Activated naive CD4-positive, alpha-beta T cell treated with anti-CD3 and anti-CD28 coated beads for 36 hours (primary cell): ENCODE results near the gene SKIC2. TPM values are rescaled to one million over a fixed set of nuclear protein-coding genes. Genes with fewer than 3 reads are reported as not detected.
"Not testable (repeated sequence)": the region's sequence is repeated elsewhere in the genome, so short reads cannot be mapped to it uniquely, and the experiment has no call there.

ENCODE experiments used
- CTCF ChIA-PET: fragments of 350-600 bp; sonication (Branson Sonifier 250); formaldehyde crosslinking; loops from one replicate; lab custom pipeline; 2021; ENCODE audit warnings: antibody characterized with exemption; lab: Charles Lee
- DNase-seq: peaks from one replicate; pipeline ENCODE4 v3.0.0-alpha.2; 2020
- H3K27ac Mint-ChIP-seq: one replicate; pipeline ENCODE4 v1.8.0; 2021; ENCODE audit warnings: mild to moderate bottlenecking, mixed read lengths
- H3K27me3 Mint-ChIP-seq: one replicate; pipeline ENCODE4 v1.8.0; 2021; ENCODE audit warnings: low read depth, mixed read lengths
- H3K36me3 Mint-ChIP-seq: one replicate; pipeline ENCODE4 v1.8.0; 2021; ENCODE audit warnings: low read depth, mixed read lengths
- H3K4me1 Mint-ChIP-seq: one replicate; pipeline ENCODE4 v1.8.0; 2021; ENCODE audit warnings: low read depth, mixed read lengths
- H3K4me3 Mint-ChIP-seq: one replicate; pipeline ENCODE4 v1.8.0; 2021; ENCODE audit warnings: mild to moderate bottlenecking, moderate library complexity, mixed read lengths
- H3K9me3 Mint-ChIP-seq: one replicate; pipeline ENCODE4 v1.8.0; 2021; ENCODE audit warnings: mixed read lengths
- intact Hi-C: fragments of 100-400 bp; cut with micrococcal nuclease; formaldehyde crosslinking; loops from one replicate; pipeline ENCODE4 v1.15.1; 2023
- total RNA-seq, 2 experiments: library from RNA; stranded (reverse); gene quantifications; one replicate each; pipeline ENCODE4 v1.2.3, GENCODE V29; 2021

SKIC2 gene
- total RNA-seq, 2 experiments from 2014 or later = 93.6 to 101 TPM

DNA sequence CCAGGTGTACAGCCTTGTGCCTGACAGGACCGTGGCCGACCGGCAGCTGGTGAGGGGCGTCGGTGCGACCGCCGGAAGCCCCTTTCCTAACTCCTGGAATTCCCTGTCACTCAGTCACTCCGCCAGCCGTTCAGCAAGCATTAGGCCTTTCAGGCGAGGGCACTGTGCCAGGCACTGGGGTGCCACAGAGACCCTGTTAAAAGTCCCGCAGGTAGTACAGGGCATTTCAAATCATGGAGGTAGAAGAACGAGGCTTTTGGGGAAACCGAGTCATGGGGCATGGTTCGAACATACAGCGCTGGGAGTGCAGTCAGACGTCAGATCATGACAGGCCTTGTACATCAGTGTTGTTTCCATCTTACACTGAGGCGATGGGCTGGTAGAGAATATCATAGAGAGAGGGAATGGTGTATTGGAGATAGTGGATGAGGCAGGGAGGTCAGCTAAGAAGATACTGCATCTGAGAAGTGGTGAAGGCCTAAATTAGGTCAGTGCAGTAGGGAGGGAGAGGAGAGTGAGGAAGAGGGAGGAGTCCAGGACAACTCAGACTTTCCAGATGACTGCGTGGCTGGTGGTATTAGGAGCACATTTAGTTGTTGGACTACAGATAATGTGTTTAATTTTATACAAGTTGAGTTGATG lies 13.9 kb downstream of the SKIC2 start:
- H3K36me3 Mint-ChIP-seq = peaks cover 17% of the 10 kb centered on the region

DNA sequence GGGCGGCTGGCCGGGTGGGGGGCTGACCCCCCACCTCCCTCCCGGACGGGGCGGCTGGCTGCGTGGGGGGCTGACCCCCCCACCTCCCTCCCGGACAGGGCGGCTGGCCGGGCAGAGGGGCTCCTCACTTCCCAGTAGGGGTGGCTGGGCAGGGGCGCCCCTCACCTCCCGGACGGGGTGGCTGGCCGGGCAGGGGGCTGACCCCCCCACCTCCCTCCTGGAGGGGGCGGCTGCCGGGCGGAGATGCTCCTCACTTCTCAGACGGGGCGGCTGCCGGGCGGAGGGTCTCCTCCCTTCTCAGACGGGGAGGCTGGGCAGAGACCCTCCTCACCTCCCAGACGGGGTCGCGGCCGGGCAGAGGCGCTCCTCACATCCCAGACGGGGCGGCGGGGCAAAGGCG lies 17.1 kb downstream of the SKIC2 start:
- DNase-seq, CTCF ChIA-PET, intact Hi-C loops: not testable (repeated sequence)

More for the DNA sequence above, 13.9 kb downstream of the SKIC2 start:
- peak overlapping the region; percentile 98 for H3K4me3 Mint-ChIP-seq
- peak overlapping the region; percentile 100 for H3K27ac Mint-ChIP-seq
- intact Hi-C loops = loop anchor here (1.0 kb wide), 1 partner anchor 14 kb away; the partner anchor contains the start of gene SKIC2
- H3K4me1 Mint-ChIP-seq = peaks cover 41% of the 10 kb centered on the region
- no peaks in the 10 kb centered on the region for H3K27me3 Mint-ChIP-seq
- CTCF ChIA-PET = interaction anchor here (1.4 kb wide), 2 partner anchors 16 to 21 kb away, joined by 3 to 9 read pairs; no protein-coding TSS in a partner anchor
- H3K9me3 Mint-ChIP-seq = no peaks in the 10 kb centered on the region
- peak; percentile 46 for DNase-seq

DNA sequence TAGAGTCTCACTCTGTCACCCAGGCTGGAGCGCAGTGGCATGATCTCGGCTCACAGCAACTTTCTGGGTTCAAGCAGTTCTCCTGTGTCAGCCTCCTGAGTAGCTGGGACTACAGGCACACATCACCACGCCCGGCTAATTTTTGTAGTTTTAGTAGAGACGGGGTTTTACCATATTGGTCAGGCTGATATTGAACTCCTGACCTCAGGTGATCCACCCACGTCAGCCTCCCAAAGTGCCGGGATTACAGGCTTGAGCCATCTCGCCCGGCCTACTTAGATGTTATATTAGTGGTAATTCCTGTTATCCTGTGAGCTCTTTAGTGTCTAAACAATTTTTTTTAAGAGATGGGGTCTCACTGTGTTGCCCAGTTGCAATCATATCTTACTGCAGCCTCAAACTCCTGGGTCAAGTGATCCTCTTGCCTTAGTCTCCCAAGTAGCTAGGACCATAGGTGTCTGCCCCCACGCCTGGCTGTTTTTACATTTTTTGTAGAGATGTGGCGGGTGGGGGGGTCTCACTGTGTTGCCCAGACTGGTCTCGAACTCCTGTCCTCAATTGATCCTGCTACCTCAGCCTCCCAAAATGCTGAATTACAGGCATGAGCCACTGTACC lies 18.9 kb downstream of the SKIC2 start:
- intact Hi-C loops = no loop called here
- CTCF ChIA-PET = no interaction called here
- no peak for DNase-seq
- Mint-ChIP-seq H3K9me3 (no peaks in the 10 kb centered on the region), H3K4me1 (peaks cover 29% of the 10 kb centered on the region), H3K27ac (no peak overlapping the region), H3K36me3 (peaks cover 3% of the 10 kb centered on the region), H3K27me3 (no peaks in the 10 kb centered on the region), H3K4me3 (no peak overlapping the region)

More for the DNA sequence above, 17.1 kb downstream of the SKIC2 start:
- H3K4me3 Mint-ChIP-seq, H3K27me3 Mint-ChIP-seq, H3K27ac Mint-ChIP-seq, H3K9me3 Mint-ChIP-seq, H3K36me3 Mint-ChIP-seq: not testable (repeated sequence)
- H3K4me1 Mint-ChIP-seq = peaks cover 36% of the 10 kb centered on the region

DNA sequence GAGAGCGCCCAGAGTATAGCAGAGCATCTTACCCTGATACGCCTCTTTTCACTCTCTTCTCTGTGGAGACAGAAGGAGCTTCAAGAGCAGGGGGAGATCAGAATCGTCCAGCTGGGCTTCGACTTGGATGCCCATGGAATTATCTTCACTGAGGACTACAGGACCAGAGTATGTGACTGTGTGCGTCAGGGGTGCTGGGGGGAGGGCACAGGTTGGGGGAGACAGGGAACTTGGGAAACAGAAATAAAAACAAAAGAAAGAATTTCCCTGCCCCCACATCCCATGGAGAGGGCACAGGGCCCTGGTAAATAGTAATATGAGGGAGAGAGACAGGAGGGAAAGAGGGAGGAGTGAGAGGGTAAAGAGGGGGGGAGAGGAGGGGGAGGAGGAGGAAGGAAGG lies 19.9 kb downstream of the SKIC2 start:
- peaks cover 3% of the 10 kb centered on the region for H3K36me3 Mint-ChIP-seq
- intact Hi-C loops = no loop called here
- H3K27me3 Mint-ChIP-seq = no peaks in the 10 kb centered on the region
- no peak for DNase-seq
- CTCF ChIA-PET = interaction anchor here (0.5 to 1.5 kb wide), 3 partner anchors 26 to 149 kb away, joined by 3 to 5 read pairs (median 4); partner anchors contain the start of gene ATF6B
- peaks cover 20% of the 10 kb centered on the region for H3K4me1 Mint-ChIP-seq
- peak overlapping the region; percentile 84 for H3K27ac Mint-ChIP-seq
- H3K4me3 Mint-ChIP-seq = no peak overlapping the region
- H3K9me3 Mint-ChIP-seq = no peaks in the 10 kb centered on the region

DNA sequence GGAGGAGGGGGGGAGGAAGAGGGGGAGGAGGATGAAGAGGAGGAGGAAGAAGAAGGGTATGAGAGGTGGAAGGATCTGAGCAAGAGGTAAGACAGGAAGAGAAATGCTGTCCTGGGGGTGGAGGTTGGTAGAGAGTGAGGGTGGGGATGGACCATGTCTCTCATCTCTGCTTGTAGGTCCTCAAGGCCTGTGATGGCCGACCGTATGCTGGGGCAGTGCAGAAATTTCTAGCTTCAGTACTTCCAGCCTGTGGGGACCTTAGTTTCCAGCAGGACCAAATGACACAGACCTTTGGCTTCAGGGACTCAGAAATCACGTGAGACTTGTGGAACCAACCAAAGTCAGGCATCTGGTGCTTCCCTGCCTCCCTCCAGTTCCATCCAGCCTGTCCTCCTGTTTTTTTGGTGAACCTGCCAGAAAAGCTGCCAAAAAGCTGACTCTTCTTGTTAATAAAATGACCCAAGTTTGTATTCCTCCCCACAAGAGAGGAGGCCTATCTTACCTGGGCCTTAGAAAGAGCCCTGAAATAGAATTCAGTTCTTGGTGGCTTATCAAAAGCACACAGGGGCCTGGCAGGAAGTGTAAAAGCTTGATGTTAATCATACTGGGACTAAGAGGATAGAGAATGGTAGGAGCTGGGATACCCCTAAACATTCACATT lies 20.4 kb downstream of the SKIC2 start:
- CTCF ChIA-PET = interaction anchor here (1.2 to 1.5 kb wide), 2 partner anchors 27 to 69 kb away, joined by 3 to 4 read pairs; no protein-coding TSS in a partner anchor
- intact Hi-C loops = no loop called here
- DNase-seq = no peak
- peaks cover 16% of the 10 kb centered on the region for H3K4me1 Mint-ChIP-seq
- H3K27ac Mint-ChIP-seq = peak overlapping the region; percentile 76
- no peaks in the 10 kb centered on the region for H3K27me3 Mint-ChIP-seq
- H3K36me3 Mint-ChIP-seq = peaks cover 3% of the 10 kb centered on the region
- no peaks in the 10 kb centered on the region for H3K9me3 Mint-ChIP-seq
- no peak overlapping the region for H3K4me3 Mint-ChIP-seq

- H3K36me3 Mint-ChIP-seq, H3K9me3 Mint-ChIP-seq, DNase-seq, H3K27me3 Mint-ChIP-seq, H3K4me3 Mint-ChIP-seq, CTCF ChIA-PET, intact Hi-C loops: not testable (repeated sequence)
- peaks cover 16% of the 10 kb centered on the region for H3K4me1 Mint-ChIP-seq
- H3K27ac Mint-ChIP-seq = peak overlapping the region; percentile 76
Observed at GRCh38 chr6:31980195-31980876, 21.4 kb downstream of the SKIC2 start.

DNA sequence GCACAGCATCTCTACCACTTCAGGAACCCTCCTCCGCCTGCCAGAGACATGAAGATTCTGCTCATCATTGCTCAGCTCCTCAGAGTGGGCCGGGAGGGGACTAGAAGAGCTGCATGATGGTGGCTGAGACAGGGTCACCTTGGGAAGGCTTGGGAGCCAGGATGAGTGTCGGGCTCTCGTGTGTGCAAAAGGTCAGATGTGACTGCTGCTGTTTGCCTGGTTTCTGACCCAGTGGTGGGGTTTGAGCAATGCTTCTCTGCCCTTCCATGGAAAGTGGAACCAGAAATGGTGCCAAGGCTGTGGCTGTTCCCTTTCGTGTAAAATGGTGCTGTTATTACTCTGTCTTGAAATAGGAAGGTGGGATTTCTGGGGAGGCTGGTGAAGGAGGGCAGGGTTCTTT lies 22.0 kb downstream of the SKIC2 start:
- H3K36me3 Mint-ChIP-seq = not testable (repeated sequence)

DNA sequence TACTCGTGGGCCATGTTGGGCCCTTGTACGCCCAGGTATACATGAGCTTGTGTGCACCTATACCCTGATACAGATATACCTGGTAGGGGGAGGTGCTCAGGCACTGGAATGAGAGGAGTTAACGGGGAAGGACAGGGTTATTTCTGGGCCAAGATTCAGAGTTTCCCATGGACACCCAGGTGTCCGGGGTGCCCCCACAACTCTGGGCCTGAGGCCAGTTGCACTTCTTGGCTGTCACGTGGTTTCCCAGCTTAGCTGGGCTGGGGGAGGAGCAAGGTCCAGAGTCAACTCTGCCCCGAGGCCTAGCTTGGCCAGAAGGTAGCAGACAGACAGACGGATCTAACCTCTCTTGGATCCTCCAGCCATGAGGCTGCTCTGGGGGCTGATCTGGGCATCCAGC lies 22.8 kb downstream of the SKIC2 start, which contains the start of gene C4A:
Gene C4A, plus strand, starts transcription at position 314 of the 400 bp plus-strand sequence. Its CDS starts 51 bp downstream, at position 365.
- H3K9me3 Mint-ChIP-seq = not testable (repeated sequence)

More for the DNA sequence above, 22.0 kb downstream of the SKIC2 start:
- DNase-seq, H3K9me3 Mint-ChIP-seq, CTCF ChIA-PET, H3K27ac Mint-ChIP-seq, H3K27me3 Mint-ChIP-seq, H3K4me3 Mint-ChIP-seq, intact Hi-C loops: not testable (repeated sequence)
- peaks cover 16% of the 10 kb centered on the region for H3K4me1 Mint-ChIP-seq

DNA sequence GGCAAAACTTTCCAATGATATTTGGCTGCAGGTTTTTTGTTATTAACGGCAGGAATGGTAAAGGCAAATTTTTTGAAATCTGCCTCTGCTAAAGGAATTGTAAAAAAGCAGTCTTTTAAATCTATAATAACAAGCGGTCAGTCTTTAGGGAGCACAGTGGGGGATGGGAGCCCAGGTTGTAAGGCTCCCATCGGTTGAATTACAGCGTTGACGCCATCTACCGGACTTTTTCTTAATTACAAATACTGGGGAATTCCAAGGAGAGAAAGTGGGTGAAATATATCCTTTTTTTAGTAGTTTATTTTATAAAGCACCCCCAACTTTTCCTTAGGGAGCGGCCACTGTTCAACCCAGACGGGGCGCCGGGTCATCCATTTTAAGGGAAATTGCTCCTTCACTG lies 30.4 kb downstream of the SKIC2 start:
- CTCF ChIA-PET, H3K4me1 Mint-ChIP-seq, H3K27me3 Mint-ChIP-seq, H3K27ac Mint-ChIP-seq, H3K36me3 Mint-ChIP-seq, intact Hi-C loops, DNase-seq, H3K9me3 Mint-ChIP-seq, H3K4me3 Mint-ChIP-seq: not testable (repeated sequence)

More for the DNA sequence above, 22.8 kb downstream of the SKIC2 start, which contains the start of gene C4A:
- H3K27me3 Mint-ChIP-seq, CTCF ChIA-PET, H3K27ac Mint-ChIP-seq, intact Hi-C loops, H3K36me3 Mint-ChIP-seq, DNase-seq, H3K4me3 Mint-ChIP-seq: not testable (repeated sequence)
- peaks cover 16% of the 10 kb centered on the region for H3K4me1 Mint-ChIP-seq

DNA sequence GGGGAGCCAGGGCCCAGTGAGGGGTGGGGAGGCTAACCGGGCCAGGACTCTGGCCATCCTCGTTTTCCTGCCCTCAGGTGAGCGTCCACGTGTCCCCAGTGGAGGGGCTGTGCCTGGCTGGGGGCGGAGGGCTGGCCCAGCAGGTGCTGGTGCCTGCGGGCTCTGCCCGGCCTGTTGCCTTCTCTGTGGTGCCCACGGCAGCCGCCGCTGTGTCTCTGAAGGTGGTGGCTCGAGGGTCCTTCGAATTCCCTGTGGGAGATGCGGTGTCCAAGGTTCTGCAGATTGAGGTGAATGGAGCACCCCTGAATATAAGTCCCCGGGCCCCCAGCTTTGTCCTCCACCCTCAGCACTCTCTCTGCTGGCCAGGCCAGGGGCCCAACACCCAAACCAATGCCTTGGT lies 35.4 kb downstream of the SKIC2 start:
- H3K36me3 Mint-ChIP-seq, H3K4me1 Mint-ChIP-seq, H3K27me3 Mint-ChIP-seq, CTCF ChIA-PET, H3K9me3 Mint-ChIP-seq, H3K4me3 Mint-ChIP-seq, H3K27ac Mint-ChIP-seq, DNase-seq, intact Hi-C loops: not testable (repeated sequence)

DNA sequence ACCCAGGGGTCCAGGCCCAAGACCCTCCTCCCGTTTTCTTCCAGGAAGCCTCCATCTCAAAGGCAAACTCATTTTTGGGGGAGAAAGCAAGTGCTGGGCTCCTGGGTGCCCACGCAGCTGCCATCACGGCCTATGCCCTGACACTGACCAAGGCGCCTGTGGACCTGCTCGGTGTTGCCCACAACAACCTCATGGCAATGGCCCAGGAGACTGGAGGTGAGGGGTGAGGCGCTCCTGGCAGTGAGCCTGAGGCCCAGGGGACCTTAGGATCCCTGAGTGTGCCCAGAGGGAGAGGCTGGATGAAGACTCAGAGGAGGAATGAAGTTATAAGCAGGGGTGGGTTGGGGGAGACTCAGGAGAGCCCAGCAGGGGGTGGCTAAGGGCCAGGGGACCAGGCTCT lies 37.4 kb downstream of the SKIC2 start:
- H3K27ac Mint-ChIP-seq, intact Hi-C loops: not testable (repeated sequence)

More for the DNA sequence above, 37.4 kb downstream of the SKIC2 start:
- CTCF ChIA-PET, H3K9me3 Mint-ChIP-seq, H3K36me3 Mint-ChIP-seq, DNase-seq, H3K27me3 Mint-ChIP-seq, H3K4me3 Mint-ChIP-seq, H3K4me1 Mint-ChIP-seq: not testable (repeated sequence)
